Tibial nerve (tissue), 4 donors: ENCODE measurements around the gene GOLGA6L10. TPM values are rescaled to one million over a fixed set of nuclear protein-coding genes. Genes with fewer than 3 reads are reported as not detected.
"Not testable (repeated sequence)": the region's sequence is repeated elsewhere in the genome, so short reads cannot be mapped to it uniquely, and the experiment has no call there.

ENCODE experiments used
- DNase-seq, 2 donors: peaks; one replicate each; pipeline ENCODE4 v3.0.0-alpha.2; 2019; ENCODE audit warnings: low spot score in 2 of 2
- H3K27ac ChIP-seq, 4 donors: fragments of 200-600 bp; sonication (generic) in 3 of 4; one replicate each; pipeline ENCODE4 v1.5.1; 2017 to 2019; ENCODE audit warnings: mild to moderate bottlenecking in 1 of 4
- H3K27me3 ChIP-seq, 2 donors: fragments of 200-600 bp; sonication (generic) in 1 of 2; one replicate each; pipeline versions ENCODE4 v1.5.1 to v1.6.0; 2017 to 2019
- H3K36me3 ChIP-seq, 3 donors: fragments of 200-600 bp; sonication (generic); one replicate each; pipeline ENCODE4 v1.5.1; 2018 to 2019
- H3K4me1 ChIP-seq, 4 donors: fragments of 200-600 bp; sonication (generic) in 3 of 4; one replicate each; pipeline ENCODE4 v1.5.1; 2017 to 2019
- H3K4me3 ChIP-seq, 4 donors: fragments of 200-600 bp; sonication (generic) in 3 of 4; one replicate each; pipeline ENCODE4 v1.5.1; 2017 to 2019; ENCODE audit warnings: mild to moderate bottlenecking in 1 of 4, moderate library complexity in 1 of 4
- H3K9me3 ChIP-seq, 4 donors: fragments of 200-600 bp; sonication (generic) in 3 of 4; one replicate each; pipeline ENCODE4 v1.5.1; 2017 to 2019
- EP300 ChIP-seq, 2 donors: sonication (generic); formaldehyde crosslinking; IDR thresholded peaks; one replicate each; pipeline ENCODE4 v1.6.1; 2017; ENCODE audit warnings: antibody characterized with exemption in 2 of 2, mild to moderate bottlenecking in 1 of 2
- POLR2A ChIP-seq, 2 donors: fragments of 450-650 bp; IDR thresholded peaks; one replicate each; pipeline ENCODE4 v1.6.1; 2017; ENCODE audit warnings: antibody characterized with exemption in 2 of 2, mild to moderate bottlenecking in 2 of 2, moderate library complexity in 2 of 2
- WGBS, 2 donors: methylation state at CpG; one replicate each; pipeline ENCODE4 v1.1.5; 2018; 5-methylcytosine and 5-hydroxymethylcytosine counted together
- total RNA-seq, 4 donors: library from RNA; depleted of rRNA; stranded (reverse); fragments of >200 nt; gene quantifications; one replicate each; pipeline ENCODE4 v1.1.0, GENCODE V29; 2016
- TF ChIP-seq, protein P1 (sequence below), 5 experiments: fragments of 200-600 bp in 3 of 5; fragments of 450-650 bp in 2 of 5; sonication (generic) in 3 of 5; IDR thresholded peaks; one replicate each; pipeline ENCODE4 v1.5.1; 2016 to 2019; ENCODE audit warnings: antibody characterized with exemption in 5 of 5, mild to moderate bottlenecking in 3 of 5, moderate library complexity in 2 of 5

GOLGA6L10 gene
- total RNA-seq, 4 donors from 2014 or later, result 0.20 to 0.66 (median 0.36) TPM

DNA sequence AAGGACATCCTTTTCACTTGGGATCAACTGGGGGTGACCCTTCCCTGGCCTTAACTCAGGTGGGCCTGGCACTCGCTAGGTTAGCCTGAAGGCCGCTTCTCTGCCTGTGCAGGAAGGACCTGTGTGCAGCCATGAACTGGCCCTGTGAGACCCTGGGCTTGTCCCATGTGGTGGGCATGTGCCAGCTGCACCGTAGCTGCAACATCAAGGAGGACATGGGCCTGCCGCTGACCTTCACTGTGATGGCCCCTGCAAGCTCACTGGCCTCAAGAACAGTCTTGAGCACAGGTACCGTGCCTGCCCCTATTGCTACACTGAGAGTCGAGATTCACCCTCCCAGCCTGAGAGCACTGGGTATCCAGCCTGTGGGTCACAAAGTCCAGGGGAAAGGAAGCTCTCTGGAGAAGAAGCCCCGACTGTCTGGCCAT is 43.6 kb downstream of the GOLGA6L10 start:
- H3K36me3 ChIP-seq, result no peaks in the 10 kb centered on the region
- TF ChIP-seq POLR2A (IDR thresholded peaks at IDR 0.05), result no peak
- no peak for TF ChIP-seq EP300 (IDR thresholded peaks at IDR 0.05)
- TF ChIP-seq, protein P1, sequence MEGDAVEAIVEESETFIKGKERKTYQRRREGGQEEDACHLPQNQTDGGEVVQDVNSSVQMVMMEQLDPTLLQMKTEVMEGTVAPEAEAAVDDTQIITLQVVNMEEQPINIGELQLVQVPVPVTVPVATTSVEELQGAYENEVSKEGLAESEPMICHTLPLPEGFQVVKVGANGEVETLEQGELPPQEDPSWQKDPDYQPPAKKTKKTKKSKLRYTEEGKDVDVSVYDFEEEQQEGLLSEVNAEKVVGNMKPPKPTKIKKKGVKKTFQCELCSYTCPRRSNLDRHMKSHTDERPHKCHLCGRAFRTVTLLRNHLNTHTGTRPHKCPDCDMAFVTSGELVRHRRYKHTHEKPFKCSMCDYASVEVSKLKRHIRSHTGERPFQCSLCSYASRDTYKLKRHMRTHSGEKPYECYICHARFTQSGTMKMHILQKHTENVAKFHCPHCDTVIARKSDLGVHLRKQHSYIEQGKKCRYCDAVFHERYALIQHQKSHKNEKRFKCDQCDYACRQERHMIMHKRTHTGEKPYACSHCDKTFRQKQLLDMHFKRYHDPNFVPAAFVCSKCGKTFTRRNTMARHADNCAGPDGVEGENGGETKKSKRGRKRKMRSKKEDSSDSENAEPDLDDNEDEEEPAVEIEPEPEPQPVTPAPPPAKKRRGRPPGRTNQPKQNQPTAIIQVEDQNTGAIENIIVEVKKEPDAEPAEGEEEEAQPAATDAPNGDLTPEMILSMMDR (IDR thresholded peaks at IDR 0.05), result no peak
- H3K9me3 ChIP-seq, result peaks cover 0 to 12% (median 0%) of the 10 kb centered on the region in 4 donors
- WGBS, 2 donors, result 88 to 89% methylated on average over 6 to 7 of the region's 7 CpGs
- H3K4me3 ChIP-seq, result no peak overlapping the region
- no peak for DNase-seq
- no peaks in the 10 kb centered on the region for H3K27me3 ChIP-seq
- no peak overlapping the region for H3K27ac ChIP-seq
- H3K4me1 ChIP-seq, result no peaks in the 10 kb centered on the region

DNA sequence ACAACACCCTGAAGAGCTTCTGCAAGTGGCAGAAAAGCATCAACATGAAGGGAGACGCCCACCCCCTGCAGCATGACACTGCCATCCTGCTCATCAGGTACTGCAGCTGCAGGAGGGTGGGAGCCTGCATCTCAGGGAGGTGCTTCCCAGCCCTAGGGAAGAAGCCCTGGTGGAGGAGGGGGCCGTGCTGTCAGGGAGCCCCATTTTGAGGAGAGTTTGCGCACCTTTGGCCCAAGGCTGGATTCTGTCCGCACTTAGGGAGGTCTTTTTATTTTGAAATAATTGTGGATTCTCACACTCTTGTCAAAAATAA is 44.5 kb downstream of the GOLGA6L10 start:
- no peak for DNase-seq

DNA sequence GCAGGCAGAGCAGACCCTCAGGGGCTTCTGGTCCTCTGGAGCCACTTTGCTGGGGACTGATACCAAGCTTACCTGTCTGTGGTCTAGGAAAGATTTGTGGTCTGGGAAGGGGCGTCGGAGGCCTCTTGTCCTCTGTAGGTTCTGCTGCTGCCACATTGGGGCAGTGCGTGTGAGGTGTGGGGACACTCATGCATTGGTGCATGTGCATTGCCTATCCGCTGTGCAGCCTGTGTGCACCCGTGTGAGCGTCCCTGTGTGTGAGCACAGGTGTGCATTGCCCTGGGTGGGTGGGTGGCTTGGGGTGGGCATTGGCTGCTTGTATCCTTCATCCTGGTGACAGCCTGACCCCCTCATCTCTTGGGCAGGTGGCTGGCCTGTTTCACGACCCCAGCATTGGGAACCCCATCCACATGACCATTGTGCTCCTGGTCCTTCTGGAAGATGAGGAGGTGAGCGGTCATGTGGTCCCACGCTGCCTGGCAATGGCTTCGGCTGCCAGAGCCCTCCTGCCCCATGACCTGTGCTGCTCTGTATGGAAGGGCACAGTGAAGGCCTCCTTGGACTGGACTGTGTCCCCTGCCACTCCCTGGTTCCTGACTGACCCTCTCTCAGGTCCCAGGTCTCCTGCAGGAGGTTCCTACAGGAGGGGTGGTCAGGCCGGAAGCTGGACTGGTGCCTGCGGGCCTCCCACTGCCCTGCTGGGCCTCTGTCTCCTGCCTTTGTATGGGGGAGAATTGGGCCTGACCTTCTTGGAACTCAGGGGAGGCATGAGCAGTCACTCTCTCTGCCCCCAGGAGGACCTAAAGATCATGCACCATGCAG is 45.1 kb downstream of the GOLGA6L10 start:
- no peak overlapping the region for H3K4me3 ChIP-seq
- TF ChIP-seq EP300 (IDR thresholded peaks at IDR 0.05) (no peak), POLR2A (IDR thresholded peaks at IDR 0.05) (no peak)
- TF ChIP-seq, protein P1 (IDR thresholded peaks at IDR 0.05), result no peak
- H3K9me3 ChIP-seq, result no peaks in the 10 kb centered on the region
- no peak overlapping the region for H3K27ac ChIP-seq
- H3K36me3 ChIP-seq, result no peaks in the 10 kb centered on the region
- 85 to 92% methylated on average over 6 to 8 of the region's 12 CpGs for WGBS, 2 donors
- no peak for DNase-seq
- H3K27me3 ChIP-seq, result no peaks in the 10 kb centered on the region
- no peaks in the 10 kb centered on the region for H3K4me1 ChIP-seq

More for the DNA sequence above, 44.5 kb downstream of the GOLGA6L10 start:
- TF ChIP-seq POLR2A (IDR thresholded peaks at IDR 0.05) (no peak), EP300 (IDR thresholded peaks at IDR 0.05) (no peak)
- TF ChIP-seq, protein P1 (IDR thresholded peaks at IDR 0.05), result no peak
- Histone ChIP-seq H3K27ac (no peak overlapping the region), H3K4me1 (no peaks in the 10 kb centered on the region), H3K4me3 (no peak overlapping the region), H3K9me3 (peaks cover 0 to 3% (median 0%) of the 10 kb centered on the region in 4 donors), H3K27me3 (no peaks in the 10 kb centered on the region), H3K36me3 (no peaks in the 10 kb centered on the region)
- WGBS, 2 donors, result 90% methylated on average over 4 of the region's 4 CpGs

DNA sequence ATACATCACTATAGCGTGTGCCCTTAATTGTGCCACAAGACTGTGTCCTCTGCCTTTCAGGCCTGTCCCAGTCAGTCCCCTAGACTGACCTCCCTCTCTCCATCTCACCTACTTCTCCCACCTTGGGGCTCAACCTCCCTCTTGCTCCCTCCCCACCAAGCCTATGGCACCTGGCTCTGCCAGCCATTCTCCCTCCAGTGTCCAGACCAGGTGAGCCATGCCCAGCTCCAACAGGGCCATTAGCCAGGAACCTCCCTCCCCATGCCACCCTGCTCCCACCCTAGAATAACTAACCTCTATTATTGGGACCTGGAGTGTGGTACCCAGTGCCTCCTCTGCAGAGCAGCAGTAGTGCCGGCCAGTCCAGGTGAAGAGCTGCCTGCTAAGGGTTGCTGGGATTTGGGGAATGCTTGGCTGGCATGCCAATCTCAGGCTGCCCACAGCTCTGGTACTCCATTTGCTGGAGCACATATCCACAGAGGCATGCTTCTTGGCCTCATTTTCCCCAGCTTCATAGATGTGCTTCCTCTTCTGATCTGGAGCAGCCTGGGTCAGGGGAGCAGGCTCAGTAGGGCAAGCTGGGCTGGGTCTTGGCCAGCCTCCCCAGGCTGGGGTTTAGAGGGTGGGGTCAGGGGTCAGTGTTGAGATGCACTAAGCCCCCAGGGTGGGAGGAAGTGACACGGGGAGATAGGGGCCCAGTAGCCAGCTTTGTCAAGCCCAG is 47.8 kb downstream of the GOLGA6L10 start:
- WGBS, 2 donors, result 60 to 68% methylated on average over 3 of the region's 3 CpGs
- Histone ChIP-seq H3K4me3 (no peak overlapping the region), H3K27ac (no peak overlapping the region), H3K36me3 (no peaks in the 10 kb centered on the region), H3K4me1 (no peaks in the 10 kb centered on the region), H3K27me3 (peaks cover 0 to 9% of the 10 kb centered on the region in 2 donors), H3K9me3 (no peaks in the 10 kb centered on the region)
- TF ChIP-seq, protein P1 (IDR thresholded peaks at IDR 0.05), result no peak
- TF ChIP-seq EP300 (IDR thresholded peaks at IDR 0.05) (no peak), POLR2A (IDR thresholded peaks at IDR 0.05) (no peak)
- DNase-seq, result no peak

DNA sequence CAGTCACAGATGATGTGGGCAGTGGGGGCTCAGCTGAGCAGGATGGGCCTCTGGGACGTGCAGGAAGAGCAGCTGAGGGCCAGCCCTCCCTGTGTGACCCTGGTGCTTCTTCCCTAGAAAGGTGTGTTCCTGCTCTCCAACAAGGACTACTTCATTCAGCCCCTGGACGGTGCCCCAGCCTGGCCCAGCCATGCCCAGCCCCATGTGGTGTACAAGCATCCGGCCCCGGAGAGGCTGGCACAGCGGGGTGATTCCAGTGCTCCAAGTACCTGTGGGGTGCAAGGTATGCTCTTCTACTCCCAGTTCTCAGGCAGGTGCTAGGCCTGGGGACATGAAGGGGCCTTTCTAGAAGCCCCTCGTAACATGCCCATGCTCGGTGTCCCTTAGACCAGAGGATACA is 48.4 kb downstream of the GOLGA6L10 start:
- no peak for DNase-seq
- no peaks in the 10 kb centered on the region for H3K4me1 ChIP-seq
- no peak overlapping the region for H3K4me3 ChIP-seq
- TF ChIP-seq POLR2A (IDR thresholded peaks at IDR 0.05), result no peak
- no peak for TF ChIP-seq EP300 (IDR thresholded peaks at IDR 0.05)
- TF ChIP-seq, protein P1 (IDR thresholded peaks at IDR 0.05), result no peak
- H3K27ac ChIP-seq, result no peak overlapping the region
- H3K36me3 ChIP-seq, result no peaks in the 10 kb centered on the region
- WGBS, 2 donors, result 87 to 88% methylated on average over 2 to 7 of the region's 7 CpGs
- H3K9me3 ChIP-seq, result no peaks in the 10 kb centered on the region
- peaks cover 0 to 9% of the 10 kb centered on the region in 2 donors for H3K27me3 ChIP-seq

DNA sequence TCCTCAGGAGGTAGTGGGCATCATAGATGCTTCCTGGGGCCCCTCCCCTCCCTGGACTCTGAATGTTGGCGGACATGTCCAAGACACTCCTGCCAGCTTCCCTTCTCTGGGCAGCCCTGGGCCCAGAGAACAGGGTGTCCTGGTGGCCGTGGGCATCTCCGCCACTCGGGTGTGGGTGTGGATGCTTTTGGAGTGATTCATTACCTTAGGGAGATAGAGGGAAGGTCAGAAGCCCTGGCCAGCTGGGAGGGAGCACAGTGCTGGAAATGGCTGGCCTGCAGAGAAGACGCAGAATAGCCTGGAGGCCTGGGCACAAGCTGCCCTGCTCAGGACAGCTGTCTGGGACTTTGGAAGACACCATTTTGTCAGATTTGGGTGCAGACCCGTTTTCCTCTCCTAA is 48.9 kb downstream of the GOLGA6L10 start:
- not testable (repeated sequence) for DNase-seq, H3K9me3 ChIP-seq, H3K4me3 ChIP-seq, H3K27me3 ChIP-seq, H3K4me1 ChIP-seq, H3K27ac ChIP-seq, H3K36me3 ChIP-seq
- 44 to 59% methylated on average over 4 to 6 of the region's 6 CpGs for WGBS, 2 donors

DNA sequence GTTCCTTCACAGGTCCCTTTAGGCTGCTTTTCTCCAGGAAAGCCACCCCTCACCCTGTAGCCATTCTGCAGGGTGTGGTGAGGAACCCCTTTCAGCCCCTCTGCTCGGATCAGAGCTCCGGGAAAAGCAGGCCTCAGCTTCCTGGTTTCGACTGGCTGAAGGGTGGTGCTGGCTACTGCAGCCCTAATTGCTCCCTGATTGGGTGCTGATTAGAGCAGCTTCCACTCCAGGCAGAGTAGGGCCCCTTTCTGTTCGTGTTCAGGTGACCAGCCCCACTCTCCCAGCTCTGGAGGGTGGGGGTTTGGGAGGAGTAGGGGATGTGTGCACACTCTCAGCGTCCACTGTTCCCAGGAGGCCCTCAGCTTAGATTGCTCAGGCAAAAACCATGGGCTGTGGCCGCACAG is 49.8 kb downstream of the GOLGA6L10 start:
- H3K4me1 ChIP-seq, H3K27ac ChIP-seq, H3K9me3 ChIP-seq, H3K4me3 ChIP-seq, H3K36me3 ChIP-seq, DNase-seq, H3K27me3 ChIP-seq: not testable (repeated sequence)
- 50 to 72% methylated on average over 2 to 3 of the region's 6 CpGs for WGBS, 2 donors
